GM18870 (cell line): ENCODE results near the gene ADAP2.
"Not testable (repeated sequence)": the region's sequence is repeated elsewhere in the genome, so short reads cannot be mapped to it uniquely, and the experiment has no call there.

Experiments used
- ATAC-seq: cut with Tn5 transposase; IDR thresholded peaks from one replicate; pipeline ENCODE4 v1.9.1; 2021; ENCODE audit warnings: moderate library complexity; ENCODE audit not compliant: unreplicated experiment

The ADAP2 gene, protein sequence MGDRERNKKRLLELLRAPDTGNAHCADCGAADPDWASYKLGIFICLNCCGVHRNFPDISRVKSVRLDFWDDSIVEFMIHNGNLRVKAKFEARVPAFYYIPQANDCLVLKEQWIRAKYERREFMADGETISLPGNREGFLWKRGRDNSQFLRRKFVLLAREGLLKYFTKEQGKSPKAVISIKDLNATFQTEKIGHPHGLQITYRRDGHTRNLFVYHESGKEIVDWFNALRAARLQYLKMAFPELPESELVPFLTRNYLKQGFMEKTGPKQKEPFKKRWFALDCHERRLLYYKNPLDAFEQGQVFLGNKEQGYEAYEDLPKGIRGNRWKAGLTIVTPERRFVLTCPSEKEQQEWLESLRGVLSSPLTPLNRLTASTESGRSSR

DNA sequence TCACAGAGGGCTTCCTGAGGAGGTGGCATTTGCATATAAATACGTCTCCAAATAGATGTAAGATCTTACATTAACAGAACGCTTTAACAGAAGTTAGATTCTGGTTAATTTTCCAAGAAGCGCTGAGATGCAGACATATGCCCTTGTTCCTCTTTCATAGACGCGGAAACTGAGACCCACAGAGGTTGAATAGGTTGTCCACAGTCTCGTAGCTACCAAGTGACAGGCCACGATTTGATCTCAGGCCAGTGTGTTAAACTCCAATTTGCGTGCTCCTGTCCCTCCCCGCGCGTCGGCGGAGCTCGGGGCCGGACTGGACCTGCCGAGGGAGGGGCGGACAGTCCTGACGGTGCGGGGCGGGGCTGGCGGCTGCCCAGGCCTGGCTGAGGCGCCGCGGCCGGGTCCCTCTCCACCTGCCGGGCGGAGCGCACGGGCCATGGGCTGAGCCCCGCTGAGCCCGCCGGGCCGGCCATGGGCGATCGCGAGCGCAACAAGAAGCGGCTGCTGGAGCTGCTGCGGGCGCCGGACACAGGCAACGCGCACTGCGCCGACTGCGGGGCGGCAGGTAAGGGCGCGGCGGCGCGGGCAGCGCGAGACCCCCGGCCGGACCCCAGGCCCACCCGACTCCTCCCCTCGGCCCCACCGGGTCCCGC lies at the start of gene ADAP2:
Gene ADAP2 (plus strand): TSS at position 402 of the 653 bp plus-strand sequence. CDS start 70 bp downstream, at position 472.
- ATAC-seq: no peak

DNA sequence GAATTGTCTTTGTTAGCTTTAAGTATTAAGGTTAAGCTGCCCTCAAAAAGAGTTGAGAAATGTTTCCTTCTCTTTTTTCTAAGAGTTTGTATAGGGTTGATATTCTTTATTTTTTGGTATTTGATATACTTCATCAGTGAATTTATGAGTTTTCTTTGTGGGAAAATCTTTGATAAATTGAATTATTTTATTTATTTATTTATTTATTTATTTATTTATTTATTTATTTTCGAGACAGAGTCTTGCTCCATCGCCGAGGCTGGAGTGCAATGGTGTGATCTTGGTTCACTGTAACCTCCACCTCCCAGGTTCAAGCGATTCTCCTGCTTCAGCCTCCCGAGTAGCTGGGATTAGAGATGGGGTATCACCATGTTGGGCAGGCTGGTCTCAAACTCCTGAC lies 35.6 kb upstream of the ADAP2 start:
- no peak for ATAC-seq

DNA sequence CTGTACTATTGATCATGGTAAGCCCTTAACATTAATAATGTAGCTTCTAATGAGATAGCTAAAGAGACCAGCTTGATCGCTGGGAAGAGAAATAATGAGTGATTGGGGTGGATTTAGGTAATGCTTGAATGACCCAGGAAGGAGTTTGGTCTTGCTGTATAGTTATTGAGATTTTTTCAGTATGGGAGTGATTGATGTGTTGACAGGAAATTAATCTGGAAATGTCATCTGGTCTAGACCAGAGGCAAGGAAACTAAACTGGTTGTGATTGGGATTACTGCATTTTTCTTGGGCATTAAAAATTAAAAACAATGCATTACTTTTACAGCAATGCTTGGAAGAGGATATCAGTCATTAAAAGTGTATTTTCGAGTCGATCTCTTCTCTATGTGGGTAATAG lies 27.5 kb upstream of the ADAP2 start:
- no peak for ATAC-seq

DNA sequence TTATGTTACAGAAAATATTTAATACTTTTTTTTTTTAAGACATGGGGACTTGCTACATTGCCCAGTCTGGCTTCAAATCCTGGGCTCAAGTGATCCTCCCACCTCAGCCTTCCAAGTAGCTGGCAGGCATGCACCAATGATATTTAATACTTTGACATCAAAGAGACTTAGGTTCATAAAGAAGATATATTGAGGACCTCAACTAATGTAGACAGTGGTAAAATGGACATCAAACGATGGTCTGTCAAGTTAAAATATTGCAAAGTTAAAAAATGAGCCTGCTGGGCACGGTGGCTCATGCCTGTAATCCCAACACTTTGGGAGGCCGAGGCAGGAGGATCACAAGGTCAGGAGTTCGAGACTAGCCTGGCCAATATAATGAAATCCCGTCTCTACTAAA lies 24.4 kb upstream of the ADAP2 start:
- ATAC-seq: no peak

DNA sequence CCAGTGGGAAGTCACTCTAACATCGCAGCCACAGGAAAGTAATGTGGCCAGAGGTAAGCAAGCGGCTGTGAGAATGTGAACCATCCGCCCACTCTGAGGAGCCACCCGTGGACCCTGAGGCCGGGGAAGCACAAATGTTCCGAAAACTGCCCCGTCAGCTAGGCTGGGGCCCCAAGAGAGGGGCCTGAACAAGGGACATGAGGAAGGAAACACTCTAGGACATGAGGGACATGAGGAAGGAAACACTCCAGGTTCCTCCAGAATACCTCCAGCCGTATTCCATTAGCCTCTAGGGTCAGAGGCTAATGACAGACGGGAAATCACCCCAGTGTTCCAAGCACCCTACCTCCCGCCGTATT lies 16.0 kb upstream of the ADAP2 start:
- ATAC-seq: peak; percentile 31

DNA sequence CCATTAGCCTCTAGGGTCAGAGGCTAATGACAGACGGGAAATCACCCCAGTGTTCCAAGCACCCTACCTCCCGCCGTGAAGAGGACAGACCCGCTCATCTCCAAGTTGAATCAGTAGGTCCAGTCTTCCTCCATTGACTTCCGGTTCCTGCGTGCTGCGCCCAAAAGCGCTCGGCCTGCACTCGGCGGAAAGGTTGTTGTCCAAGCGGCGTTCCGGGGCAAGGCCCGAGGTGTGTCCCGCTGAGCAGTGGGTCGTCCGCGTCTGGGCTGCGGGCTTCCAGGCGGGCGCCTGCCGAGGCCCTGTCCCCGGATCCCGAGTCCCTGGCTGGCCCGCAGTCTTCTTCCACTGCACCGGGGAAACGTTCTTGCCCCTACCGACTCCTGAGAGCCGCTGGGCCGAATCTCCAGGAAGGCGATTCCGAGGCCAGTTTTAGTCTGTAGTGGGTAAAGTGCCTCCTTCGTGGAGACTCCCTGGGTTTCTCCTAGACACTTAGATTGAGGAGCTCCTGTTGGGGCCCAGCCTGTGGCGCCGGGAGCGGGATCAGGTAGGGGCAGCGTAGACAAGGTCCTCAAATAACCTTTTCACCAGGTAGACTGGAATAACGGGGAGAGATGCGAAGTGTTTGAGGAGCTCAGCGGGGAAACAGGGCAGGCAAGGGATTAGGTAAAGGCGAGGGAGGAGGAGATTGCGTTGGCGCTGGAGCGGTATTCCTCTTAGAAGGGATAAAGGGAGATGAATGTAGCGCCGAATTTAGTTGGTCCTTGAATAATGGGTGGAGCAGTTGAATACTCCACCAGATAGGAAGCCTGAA lies 15.4 kb upstream of the ADAP2 start, which contains the start of gene TEFM:
Gene TEFM (minus strand): TSS at position 138 of the 811 bp plus-strand sequence. CDS start 40 bp downstream, at position 98.
- peak; percentile 66 for ATAC-seq

DNA sequence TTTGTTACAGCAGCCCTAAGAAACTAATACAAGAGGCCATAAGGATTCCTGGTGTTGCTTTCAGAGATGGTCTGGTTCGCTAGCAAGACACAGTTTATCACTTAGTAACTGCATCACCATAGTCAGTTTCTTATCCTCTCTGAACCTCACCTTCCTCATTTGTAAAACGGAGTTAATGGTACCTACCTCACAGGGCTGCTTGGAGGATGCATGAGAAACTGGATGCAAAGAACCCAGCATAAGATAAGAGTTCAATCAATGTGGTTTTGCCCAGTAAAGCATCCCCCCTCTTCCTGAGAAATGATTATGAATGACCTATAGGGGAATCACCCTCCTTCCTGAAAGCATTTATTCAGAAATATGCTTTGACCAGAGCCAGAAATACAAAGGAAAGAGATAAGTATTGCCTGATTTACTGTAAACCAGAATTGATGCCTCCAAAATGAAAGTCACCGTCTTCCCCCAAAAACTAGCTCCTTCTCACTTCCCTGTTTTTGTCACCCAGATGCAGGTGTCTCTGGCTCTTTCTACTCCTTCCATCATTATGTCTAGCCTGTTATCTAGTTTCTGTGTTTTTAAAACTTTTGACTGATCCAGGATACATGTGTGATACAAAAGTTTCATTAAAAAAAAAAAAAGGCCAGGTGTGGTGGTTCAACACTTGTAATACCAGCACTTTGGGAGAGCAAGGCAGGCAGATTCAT lies 12.9 kb upstream of the ADAP2 start:
- no peak for ATAC-seq

DNA sequence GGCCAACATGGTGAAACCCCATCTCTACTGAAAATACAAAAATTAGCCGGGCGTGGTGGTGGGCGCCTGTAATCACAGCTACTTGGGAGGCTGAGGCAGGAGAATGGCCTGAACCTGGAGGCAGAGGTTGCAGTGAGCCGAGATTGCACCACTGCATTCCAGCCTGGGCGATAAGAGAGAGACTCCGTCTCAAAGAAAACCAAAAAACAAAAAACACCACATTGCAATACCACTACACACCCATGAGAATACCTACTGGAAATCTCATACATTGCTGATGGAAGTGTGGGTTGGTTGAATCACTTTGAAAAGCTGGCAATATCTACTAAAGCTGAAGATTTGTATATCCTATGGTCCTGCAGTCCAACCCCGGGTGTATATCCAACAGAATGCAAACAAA lies 11.6 kb upstream of the ADAP2 start:
- ATAC-seq: not testable (repeated sequence)

DNA sequence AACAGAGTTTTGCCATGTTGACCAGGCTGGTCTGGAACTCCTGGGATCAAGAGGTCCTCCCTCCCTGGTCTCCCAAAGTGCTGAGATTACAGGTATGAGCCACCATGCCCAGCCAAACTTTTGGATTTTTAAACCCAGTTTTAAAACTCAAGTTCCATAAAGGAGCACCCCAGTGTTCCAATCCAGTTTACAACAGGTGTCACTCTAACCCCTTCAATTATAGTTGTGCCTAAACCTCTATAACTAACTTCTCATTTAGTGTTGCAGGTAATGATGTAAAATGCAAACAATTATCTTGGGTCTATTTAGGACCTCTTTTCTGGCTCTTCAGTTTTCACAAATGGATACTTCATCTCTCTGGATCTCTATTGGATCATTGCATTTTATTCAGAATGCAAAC lies 7.8 kb upstream of the ADAP2 start:
- ATAC-seq: no peak

DNA sequence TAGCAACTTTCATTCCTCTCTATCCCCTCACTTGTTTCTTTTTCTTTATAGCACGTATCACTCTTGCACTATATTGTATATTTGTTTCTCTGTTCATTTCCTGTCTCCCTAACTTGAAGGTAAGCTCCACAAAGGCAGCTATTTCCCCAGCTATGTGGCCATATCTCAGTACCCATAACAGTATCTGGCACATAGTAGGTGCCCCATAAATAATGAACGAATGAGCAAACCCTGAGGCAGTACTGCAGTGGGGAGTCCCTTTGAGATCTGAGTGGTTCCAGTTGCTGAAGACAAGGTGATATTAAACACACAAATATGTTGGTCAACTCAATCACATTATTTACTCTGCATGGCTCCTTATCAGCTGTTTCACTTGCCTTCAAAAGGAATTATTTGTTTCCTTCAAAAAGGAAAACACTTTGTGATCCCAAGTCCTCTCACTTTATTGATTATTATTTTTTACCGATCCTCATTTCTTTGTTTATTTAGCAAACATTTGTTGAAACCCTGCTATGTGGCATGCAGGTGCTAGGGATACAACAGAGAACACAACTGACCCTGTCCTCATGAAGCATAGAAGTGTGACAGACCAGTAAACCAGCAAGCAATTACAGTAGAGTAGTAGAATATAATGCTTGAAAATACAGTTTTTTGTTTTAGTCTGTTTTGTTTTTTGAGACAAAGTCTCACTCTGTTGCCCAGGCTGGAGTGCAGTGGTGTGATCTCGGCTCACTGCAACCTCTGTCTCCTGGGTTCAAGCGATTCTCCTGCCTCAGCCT lies 5.7 kb upstream of the ADAP2 start:
- ATAC-seq: no peak

DNA sequence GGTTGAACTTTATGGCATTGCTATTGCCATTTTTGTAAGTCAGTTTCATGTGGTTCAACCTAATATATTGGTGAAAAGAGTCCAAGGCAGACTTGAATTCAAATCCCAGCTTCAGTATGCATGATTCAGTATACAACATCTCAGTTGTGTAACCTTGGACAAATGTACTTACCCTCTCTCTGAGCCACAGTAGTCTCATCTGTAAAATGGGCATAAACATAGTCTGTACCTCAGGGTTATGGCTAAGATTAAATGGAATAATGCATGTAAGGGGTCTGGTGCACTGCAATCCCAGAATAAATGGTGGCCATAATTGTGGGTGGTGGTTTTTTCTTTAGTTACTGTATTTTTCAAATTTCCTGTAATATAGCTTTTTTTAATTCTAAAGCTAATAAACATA lies 4.7 kb upstream of the ADAP2 start:
- ATAC-seq: no peak

DNA sequence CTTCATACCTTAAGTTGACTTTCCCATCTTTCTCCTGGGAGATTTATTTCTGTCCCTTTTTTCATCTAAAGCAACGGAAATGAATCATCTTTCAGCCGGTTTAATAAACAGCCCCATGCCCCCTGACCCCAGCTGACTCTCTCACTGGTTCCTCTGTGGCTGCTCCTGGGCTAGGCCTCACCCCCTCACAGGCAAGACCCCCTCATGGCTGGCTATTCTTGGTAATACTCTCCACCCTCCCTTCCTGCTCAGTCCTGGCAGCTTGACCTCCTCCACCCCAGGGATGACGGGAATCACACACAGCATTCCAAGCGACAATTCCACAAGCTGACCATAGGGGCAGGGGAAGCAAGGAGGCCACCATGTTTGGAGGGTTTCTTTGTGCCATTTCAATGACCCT lies 1.5 kb upstream of the ADAP2 start:
- no peak for ATAC-seq

DNA sequence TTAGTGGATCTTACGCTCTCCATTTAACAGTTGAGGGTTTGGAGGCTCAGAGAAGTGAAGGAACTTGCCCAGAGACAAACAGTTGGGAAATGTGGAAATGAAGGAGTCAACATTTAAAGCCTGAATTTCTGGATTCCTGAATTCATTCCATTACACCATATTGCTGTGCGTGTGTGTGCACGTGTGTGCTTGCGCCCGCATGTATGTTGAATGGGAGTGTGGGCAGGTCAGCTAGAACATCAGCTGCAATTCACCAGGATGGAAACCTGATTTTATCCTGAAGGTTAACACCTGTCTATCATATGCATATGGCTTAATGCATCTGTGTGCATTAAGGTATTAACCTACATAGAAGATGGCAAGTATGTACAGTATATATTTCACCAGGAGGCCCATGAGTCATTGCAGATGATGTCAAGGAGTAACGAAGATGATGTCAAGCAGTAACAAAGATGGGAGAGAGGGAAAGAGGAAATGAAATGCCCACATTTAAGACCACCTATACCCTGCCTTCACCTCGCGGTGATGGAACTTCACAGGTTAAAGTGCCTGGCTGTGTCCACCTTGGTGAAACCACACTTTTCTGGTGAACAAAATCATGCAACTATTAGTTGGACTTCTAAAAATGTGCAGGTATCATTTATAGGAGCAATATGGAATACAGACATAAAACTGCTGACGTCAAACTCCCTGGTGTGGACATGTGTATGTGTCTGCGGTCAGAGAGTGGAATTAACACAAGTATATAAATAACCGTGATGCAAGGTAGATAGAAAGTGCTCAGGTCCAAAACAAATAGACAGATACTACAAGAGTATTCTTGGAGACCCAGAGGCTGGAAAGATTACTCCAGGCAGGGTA lies 832 bp upstream of the ADAP2 start:
- no peak for ATAC-seq

DNA sequence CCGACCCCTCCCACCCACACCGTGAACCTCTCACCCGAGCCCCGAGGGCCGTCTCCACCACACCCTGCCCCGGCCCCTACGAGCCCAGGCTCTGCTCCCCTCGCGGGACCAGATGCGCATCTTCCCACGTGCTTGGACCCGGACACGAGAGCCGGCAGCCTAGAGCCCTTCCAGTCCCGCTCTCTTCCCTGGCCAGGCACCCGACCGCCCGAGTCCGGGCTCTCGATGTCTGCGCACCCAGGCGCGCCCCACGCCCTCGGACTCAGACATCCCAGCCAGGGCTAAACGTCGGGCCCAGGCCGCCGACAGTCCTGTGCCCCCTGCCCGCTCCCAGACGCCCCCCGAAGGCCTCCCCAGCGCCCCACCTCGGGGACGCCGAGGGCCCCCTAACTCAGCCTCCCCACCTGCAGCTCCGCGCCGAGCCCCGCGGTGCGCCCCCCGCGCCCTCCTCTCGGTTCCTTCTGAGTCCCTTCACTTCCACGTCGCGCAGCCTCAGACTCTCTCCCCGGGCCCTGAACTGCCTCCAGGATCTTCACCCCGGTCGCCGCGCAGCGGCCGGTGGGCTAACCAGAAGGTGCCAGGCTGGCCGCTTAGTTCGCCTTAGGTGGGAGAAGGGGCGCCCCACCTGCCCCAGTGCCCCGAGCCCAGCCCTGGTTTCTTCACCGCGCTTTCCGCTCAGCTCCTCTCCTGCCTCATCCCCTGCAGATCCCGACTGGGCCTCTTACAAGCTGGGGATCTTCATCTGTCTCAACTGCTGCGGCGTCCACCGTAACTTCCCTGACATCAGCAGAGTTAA lies 688 bp downstream of the ADAP2 start:
- no peak for ATAC-seq

DNA sequence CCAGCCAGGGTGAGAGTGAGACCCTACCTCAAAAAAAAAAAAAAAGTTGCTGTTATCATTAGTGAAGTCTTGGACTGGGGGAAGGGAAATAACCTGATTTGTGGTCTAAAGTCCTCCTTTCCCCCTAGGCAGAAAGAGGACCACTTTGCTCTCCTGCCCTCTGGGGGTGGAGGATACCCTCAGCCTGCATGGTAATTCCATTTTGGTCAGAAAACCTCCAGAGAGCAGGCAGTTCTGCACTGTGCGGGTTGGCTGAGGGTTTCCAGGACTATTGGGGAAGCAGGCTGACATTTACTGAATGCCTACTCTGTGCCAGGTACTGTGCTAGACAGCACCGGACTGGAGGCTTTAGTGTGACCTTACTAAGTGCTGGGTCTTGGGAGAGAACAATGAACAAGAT lies 2.6 kb downstream of the ADAP2 start:
- no peak for ATAC-seq

DNA sequence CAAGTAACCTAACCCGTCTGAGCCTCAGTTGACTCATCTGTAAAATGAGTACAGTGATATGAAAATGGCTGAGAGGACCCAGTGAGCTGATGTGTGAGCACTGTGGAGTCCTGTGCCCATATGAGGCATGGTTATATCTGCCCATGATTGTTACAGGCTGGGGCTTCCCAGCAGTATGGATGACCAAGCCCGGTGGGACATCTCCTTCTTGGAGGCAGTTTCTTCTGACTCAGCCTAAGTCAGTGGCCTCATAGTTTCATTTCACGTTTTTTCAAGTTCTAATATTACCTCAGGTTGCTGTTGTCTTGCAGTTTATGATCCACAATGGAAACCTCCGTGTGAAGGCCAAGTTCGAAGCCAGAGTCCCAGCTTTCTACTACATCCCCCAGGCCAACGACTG lies 4.8 kb downstream of the ADAP2 start:
- ATAC-seq: no peak

DNA sequence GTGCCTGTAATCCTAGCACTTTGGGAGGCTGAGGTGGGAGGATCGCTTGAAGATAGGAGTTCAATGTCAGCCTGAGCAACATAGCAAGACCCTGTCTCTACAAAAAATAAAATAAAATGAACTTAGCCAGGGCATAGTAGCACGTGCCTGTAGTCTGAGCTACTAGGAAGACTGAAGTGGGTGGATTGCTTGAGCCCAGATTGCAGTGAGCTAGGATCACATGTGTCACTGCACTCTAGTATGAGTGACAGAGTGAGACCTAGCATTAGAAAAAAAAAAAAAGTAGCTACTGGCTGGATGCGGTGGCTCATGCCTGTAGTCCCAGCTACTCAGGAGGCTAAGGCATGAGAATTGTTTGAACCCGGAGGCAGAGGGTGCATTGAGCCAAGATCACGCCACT lies 6.0 kb downstream of the ADAP2 start:
- no peak for ATAC-seq

DNA sequence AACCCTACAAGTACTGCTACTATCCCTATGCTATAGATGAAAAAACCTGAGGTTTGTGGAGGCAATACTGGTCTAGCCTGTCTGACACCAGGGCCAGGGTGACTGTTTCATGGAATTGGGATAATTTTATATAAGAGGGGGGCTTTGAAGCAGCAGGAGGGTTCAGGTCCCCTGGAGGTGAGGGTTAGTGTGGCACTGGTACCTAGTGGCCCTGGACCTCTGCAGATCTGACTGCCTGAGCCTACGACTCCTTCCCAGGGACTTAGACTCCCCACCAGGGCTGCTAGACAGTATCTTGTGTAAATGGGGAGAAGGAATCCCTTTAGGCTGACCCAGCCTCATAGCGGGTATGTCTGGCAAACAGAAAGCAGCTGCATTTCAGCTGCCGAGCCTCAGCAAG lies 6.8 kb downstream of the ADAP2 start:
- ATAC-seq: no peak
